ENCODE measurements around the gene LAX1. TPM values are rescaled to one million over a fixed set of nuclear protein-coding genes. Genes with fewer than 3 reads are reported as not detected.
"Not testable (repeated sequence)": the region's sequence is repeated elsewhere in the genome, so short reads cannot be mapped to it uniquely, and the experiment has no call there.

The LAX1 gene
- total RNA-seq, 1 experiment from 2014 or later, result not detected

GRCh38 chr1:203746281-203746680 lies 18.7 kb upstream of the LAX1 start:
- ATAC-seq, result no peak
- CTCF ChIA-PET, result no interaction called here

GRCh38 chr1:203751051-203751450 lies 13.9 kb upstream of the LAX1 start:
- CTCF ChIA-PET, result interaction anchor here (0.7 kb wide), 1 partner anchor 11 kb away, joined by 3 read pairs; no protein-coding TSS in a partner anchor
- in situ Hi-C loops (cut with HindIII; ENCODE audit: low pct_unique_long_range_greater_than_20kb, low sequenced_read_pairs) (no loop called here), intact Hi-C loops (cut with micrococcal nuclease; ENCODE audit: unreplicated experiment) (no loop called here)
- Histone ChIP-seq H3K27me3 (ENCODE audit: control insufficient read depth, insufficient read depth, low read length) (no peaks in the 10 kb centered on the region), H3K4me3 (ENCODE audit: low read depth in 2 of 2, low read length in 2 of 2) (no peak overlapping the region), H3K27ac (ENCODE audit: low read length) (no peak overlapping the region), H3K36me3 (ENCODE audit: control insufficient read depth, insufficient read depth, low read length) (no peaks in the 10 kb centered on the region), H3K9me3 (ENCODE audit: control insufficient read depth, insufficient read depth, low read depth, low read length) (no peaks in the 10 kb centered on the region), H3K4me1 (ENCODE audit: control insufficient read depth, insufficient read depth, low read length) (no peaks in the 10 kb centered on the region)
- BruUV-seq (replicated peaks), result no TSS peak
- DNase-seq (ENCODE audit: low read depth, low spot score) (no peak), ATAC-seq (peak; percentile 40; the same call in 1 of the 2 replicates)
- TF ChIP-seq SIN3A (IDR thresholded peaks at IDR 0.05; ENCODE audit: borderline replicate concordance, insufficient read depth, low read depth, low read length) (no peak), CTCF (IDR thresholded peaks at IDR 0.05) (no peak), REST (IDR thresholded peaks at IDR 0.05; ENCODE audit: insufficient read depth in 1 of 2, low read depth in 2 of 2, low read length in 1 of 2) (no peak)
- POLR2A ChIA-PET, result no interaction called here

More at GRCh38 chr1:203746281-203746680, 18.7 kb upstream of the LAX1 start:
- Histone ChIP-seq H3K4me3 (ENCODE audit: low read depth in 2 of 2, low read length in 2 of 2) (no peak overlapping the region), H3K9me3 (ENCODE audit: control insufficient read depth, insufficient read depth, low read depth, low read length) (no peaks in the 10 kb centered on the region), H3K27ac (ENCODE audit: low read length) (no peak overlapping the region), H3K27me3 (ENCODE audit: control insufficient read depth, insufficient read depth, low read length) (no peaks in the 10 kb centered on the region), H3K4me1 (ENCODE audit: control insufficient read depth, insufficient read depth, low read length) (no peaks in the 10 kb centered on the region), H3K36me3 (ENCODE audit: control insufficient read depth, insufficient read depth, low read length) (no peaks in the 10 kb centered on the region)
- DNase-seq (ENCODE audit: low read depth, low spot score), result no peak
- in situ Hi-C loops (cut with HindIII; ENCODE audit: low pct_unique_long_range_greater_than_20kb, low sequenced_read_pairs), result no loop called here
- POLR2A ChIA-PET, result interaction anchor here (0.7 kb wide), 1 partner anchor 120 kb away, joined by 4 read pairs; no protein-coding TSS in a partner anchor
- intact Hi-C loops (cut with micrococcal nuclease; ENCODE audit: unreplicated experiment), result no loop called here
- TF ChIP-seq TCF7L2 (IDR thresholded peaks at IDR 0.05; ENCODE audit: low read depth, low read length) (no peak), POLR2AphosphoS5 (IDR thresholded peaks at IDR 0.05; ENCODE audit: low read depth, low read length) (no peak), CTCF (IDR thresholded peaks at IDR 0.05) (no peak), SIN3A (IDR thresholded peaks at IDR 0.05; ENCODE audit: borderline replicate concordance, insufficient read depth, low read depth, low read length) (no peak), REST (IDR thresholded peaks at IDR 0.05; ENCODE audit: insufficient read depth in 1 of 2, low read depth in 2 of 2, low read length in 1 of 2) (no peak)
- no TSS peak for BruUV-seq (replicated peaks)

GRCh38 chr1:203751618-203752361 lies 13.2 kb upstream of the LAX1 start:
- H3K36me3 ChIP-seq (ENCODE audit: control insufficient read depth, insufficient read depth, low read length); H3K27ac ChIP-seq (ENCODE audit: low read length); H3K9me3 ChIP-seq (ENCODE audit: control insufficient read depth, insufficient read depth, low read depth, low read length); H3K27me3 ChIP-seq (ENCODE audit: control insufficient read depth, insufficient read depth, low read length); in situ Hi-C loops (cut with HindIII; ENCODE audit: low pct_unique_long_range_greater_than_20kb, low sequenced_read_pairs); H3K4me1 ChIP-seq (ENCODE audit: control insufficient read depth, insufficient read depth, low read length); BruUV-seq (replicated peaks); intact Hi-C loops (cut with micrococcal nuclease; ENCODE audit: unreplicated experiment); H3K4me3 ChIP-seq (ENCODE audit: low read depth in 2 of 2, low read length in 2 of 2); ATAC-seq; DNase-seq (ENCODE audit: low read depth, low spot score); POLR2A ChIA-PET: not testable (repeated sequence)
- CTCF ChIA-PET, result interaction anchor here (0.6 to 0.7 kb wide), 2 partner anchors 12 to 25 kb away, joined by 3 to 8 read pairs; no protein-coding TSS in a partner anchor

Measured in Panc1 (cell line).